ENCODE results near the gene MLPH. TPM values are rescaled to one million over a fixed set of nuclear protein-coding genes. Genes with fewer than 3 reads are reported as not detected.

MLPH gene
- under 1 TPM; 0.38 to 0.48 (median 0.47) TPM for total RNA-seq

GRCh38 chr2:237486819-237487448, at the start of gene MLPH:
TSS of gene MLPH (plus strand) at chr2:237487251. CDS start at chr2:237493427, 6,176 bp downstream.
- Mint-ChIP-seq H3K9me3 (peaks cover 14% of the 10 kb centered on the region), H3K27me3 (ENCODE audit: low read depth) (peaks cover 49% of the 10 kb centered on the region), H3K4me3 (no peak within 1 kb of the TSS), H3K36me3 (ENCODE audit: insufficient read depth) (no peaks in the 10 kb centered on the region), H3K4me1 (ENCODE audit: low read depth) (no peaks in the 10 kb centered on the region)
- DNase-seq (no peak), ATAC-seq (peak; percentile 18 to 41)

GRCh38 chr2:237437566-237437965, 49.5 kb upstream of the MLPH start:
- no peaks in the 10 kb centered on the region for H3K36me3 Mint-ChIP-seq (ENCODE audit: insufficient read depth)
- no peak overlapping the region for H3K4me3 Mint-ChIP-seq
- peaks cover 91% of the 10 kb centered on the region for H3K4me1 Mint-ChIP-seq (ENCODE audit: low read depth)
- H3K9me3 Mint-ChIP-seq = no peaks in the 10 kb centered on the region
- no peak for DNase-seq
- H3K27me3 Mint-ChIP-seq (ENCODE audit: low read depth) = no peaks in the 10 kb centered on the region
- no peak for ATAC-seq

GRCh38 chr2:237438080-237438940, 48.7 kb upstream of the MLPH start:
- H3K4me3 Mint-ChIP-seq = no peak overlapping the region
- H3K4me1 Mint-ChIP-seq (ENCODE audit: low read depth) = peaks cover 87% of the 10 kb centered on the region

GRCh38 chr2:237440819-237441281, 46.2 kb upstream of the MLPH start:
- no peak for DNase-seq
- H3K4me1 Mint-ChIP-seq (ENCODE audit: low read depth) = peaks cover 70% of the 10 kb centered on the region
- H3K9me3 Mint-ChIP-seq = no peaks in the 10 kb centered on the region
- no peaks in the 10 kb centered on the region for H3K36me3 Mint-ChIP-seq (ENCODE audit: insufficient read depth)
- no peaks in the 10 kb centered on the region for H3K27me3 Mint-ChIP-seq (ENCODE audit: low read depth)
- ATAC-seq = peak; percentile 77 to 78
- H3K4me3 Mint-ChIP-seq = peak overlapping the region; percentile 50

More at GRCh38 chr2:237438080-237438940, 48.7 kb upstream of the MLPH start:
- ATAC-seq (no peak), DNase-seq (no peak)
- Mint-ChIP-seq H3K9me3 (no peaks in the 10 kb centered on the region), H3K27me3 (ENCODE audit: low read depth) (no peaks in the 10 kb centered on the region), H3K36me3 (ENCODE audit: insufficient read depth) (no peaks in the 10 kb centered on the region)

- DNase-seq (peak; percentile 27), ATAC-seq (peak; percentile 80 to 84)
- Mint-ChIP-seq H3K27me3 (ENCODE audit: low read depth) (no peaks in the 10 kb centered on the region), H3K4me1 (ENCODE audit: low read depth) (peaks cover 62% of the 10 kb centered on the region), H3K36me3 (ENCODE audit: insufficient read depth) (no peaks in the 10 kb centered on the region), H3K4me3 (peak overlapping the region; percentile 50), H3K9me3 (no peaks in the 10 kb centered on the region)
Observed at GRCh38 chr2:237441605-237442274, 45.3 kb upstream of the MLPH start.

- no peak for DNase-seq
- ATAC-seq = no peak
- Mint-ChIP-seq H3K4me1 (ENCODE audit: low read depth) (peaks cover 43% of the 10 kb centered on the region), H3K4me3 (no peak overlapping the region), H3K36me3 (ENCODE audit: insufficient read depth) (no peaks in the 10 kb centered on the region), H3K9me3 (no peaks in the 10 kb centered on the region), H3K27me3 (ENCODE audit: low read depth) (no peaks in the 10 kb centered on the region)
Observed at GRCh38 chr2:237444071-237444470, 43.0 kb upstream of the MLPH start.

GRCh38 chr2:237445611-237446337, 41.3 kb upstream of the MLPH start:
- DNase-seq = no peak
- ATAC-seq = no peak
- H3K36me3 Mint-ChIP-seq (ENCODE audit: insufficient read depth) = no peaks in the 10 kb centered on the region
- H3K9me3 Mint-ChIP-seq = no peaks in the 10 kb centered on the region
- H3K4me3 Mint-ChIP-seq = no peak overlapping the region
- H3K27me3 Mint-ChIP-seq (ENCODE audit: low read depth) = no peaks in the 10 kb centered on the region
- H3K4me1 Mint-ChIP-seq (ENCODE audit: low read depth) = peaks cover 38% of the 10 kb centered on the region

- peaks cover 33% of the 10 kb centered on the region for H3K4me1 Mint-ChIP-seq (ENCODE audit: low read depth)
- no peaks in the 10 kb centered on the region for H3K9me3 Mint-ChIP-seq
- no peaks in the 10 kb centered on the region for H3K27me3 Mint-ChIP-seq (ENCODE audit: low read depth)
- no peak overlapping the region for H3K4me3 Mint-ChIP-seq
- ATAC-seq (no peak), DNase-seq (no peak)
- H3K36me3 Mint-ChIP-seq (ENCODE audit: insufficient read depth) = no peaks in the 10 kb centered on the region
Observed at GRCh38 chr2:237446338-237446665, 40.7 kb upstream of the MLPH start.

- no peaks in the 10 kb centered on the region for H3K9me3 Mint-ChIP-seq
- H3K4me3 Mint-ChIP-seq = no peak overlapping the region
- DNase-seq (no peak), ATAC-seq (no peak)
- no peaks in the 10 kb centered on the region for H3K27me3 Mint-ChIP-seq (ENCODE audit: low read depth)
- no peaks in the 10 kb centered on the region for H3K36me3 Mint-ChIP-seq (ENCODE audit: insufficient read depth)
- peaks cover 21% of the 10 kb centered on the region for H3K4me1 Mint-ChIP-seq (ENCODE audit: low read depth)
Observed at GRCh38 chr2:237447496-237447895, 39.6 kb upstream of the MLPH start.

- H3K36me3 Mint-ChIP-seq (ENCODE audit: insufficient read depth) = no peaks in the 10 kb centered on the region
- DNase-seq (no peak), ATAC-seq (no peak)
- H3K4me1 Mint-ChIP-seq (ENCODE audit: low read depth) = peaks cover 17% of the 10 kb centered on the region
- no peaks in the 10 kb centered on the region for H3K9me3 Mint-ChIP-seq
- no peaks in the 10 kb centered on the region for H3K27me3 Mint-ChIP-seq (ENCODE audit: low read depth)
- H3K4me3 Mint-ChIP-seq = no peak overlapping the region
Observed at GRCh38 chr2:237448171-237448570, 38.9 kb upstream of the MLPH start.

- Mint-ChIP-seq H3K9me3 (no peaks in the 10 kb centered on the region), H3K4me3 (no peak overlapping the region), H3K27me3 (ENCODE audit: low read depth) (no peaks in the 10 kb centered on the region), H3K36me3 (ENCODE audit: insufficient read depth) (no peaks in the 10 kb centered on the region), H3K4me1 (ENCODE audit: low read depth) (peaks cover 17% of the 10 kb centered on the region)
- DNase-seq (no peak), ATAC-seq (no peak)
Observed at GRCh38 chr2:237448626-237449025, 38.4 kb upstream of the MLPH start.

GRCh38 chr2:237449193-237449881, 37.7 kb upstream of the MLPH start:
- Mint-ChIP-seq H3K9me3 (no peaks in the 10 kb centered on the region), H3K4me1 (ENCODE audit: low read depth) (peaks cover 15% of the 10 kb centered on the region), H3K36me3 (ENCODE audit: insufficient read depth) (no peaks in the 10 kb centered on the region), H3K27me3 (ENCODE audit: low read depth) (no peaks in the 10 kb centered on the region), H3K4me3 (no peak overlapping the region)
- DNase-seq (no peak), ATAC-seq (no peak)

- Mint-ChIP-seq H3K4me3 (no peak overlapping the region), H3K36me3 (ENCODE audit: insufficient read depth) (no peaks in the 10 kb centered on the region), H3K4me1 (ENCODE audit: low read depth) (peaks cover 14% of the 10 kb centered on the region), H3K27me3 (ENCODE audit: low read depth) (no peaks in the 10 kb centered on the region), H3K9me3 (no peaks in the 10 kb centered on the region)
- DNase-seq (no peak), ATAC-seq (no peak)
Observed at GRCh38 chr2:237450108-237450507, 36.9 kb upstream of the MLPH start.
